ENCODE measurements around the gene PSAP.

Gene PSAP

GRCh38 chr10:71809628-71810027, 41.4 kb downstream of the PSAP start:
- no peak for TF ChIP-seq CTCF (IDR thresholded peaks at IDR 0.05)
- H3K27ac ChIP-seq = no peak overlapping the region

DNA sequence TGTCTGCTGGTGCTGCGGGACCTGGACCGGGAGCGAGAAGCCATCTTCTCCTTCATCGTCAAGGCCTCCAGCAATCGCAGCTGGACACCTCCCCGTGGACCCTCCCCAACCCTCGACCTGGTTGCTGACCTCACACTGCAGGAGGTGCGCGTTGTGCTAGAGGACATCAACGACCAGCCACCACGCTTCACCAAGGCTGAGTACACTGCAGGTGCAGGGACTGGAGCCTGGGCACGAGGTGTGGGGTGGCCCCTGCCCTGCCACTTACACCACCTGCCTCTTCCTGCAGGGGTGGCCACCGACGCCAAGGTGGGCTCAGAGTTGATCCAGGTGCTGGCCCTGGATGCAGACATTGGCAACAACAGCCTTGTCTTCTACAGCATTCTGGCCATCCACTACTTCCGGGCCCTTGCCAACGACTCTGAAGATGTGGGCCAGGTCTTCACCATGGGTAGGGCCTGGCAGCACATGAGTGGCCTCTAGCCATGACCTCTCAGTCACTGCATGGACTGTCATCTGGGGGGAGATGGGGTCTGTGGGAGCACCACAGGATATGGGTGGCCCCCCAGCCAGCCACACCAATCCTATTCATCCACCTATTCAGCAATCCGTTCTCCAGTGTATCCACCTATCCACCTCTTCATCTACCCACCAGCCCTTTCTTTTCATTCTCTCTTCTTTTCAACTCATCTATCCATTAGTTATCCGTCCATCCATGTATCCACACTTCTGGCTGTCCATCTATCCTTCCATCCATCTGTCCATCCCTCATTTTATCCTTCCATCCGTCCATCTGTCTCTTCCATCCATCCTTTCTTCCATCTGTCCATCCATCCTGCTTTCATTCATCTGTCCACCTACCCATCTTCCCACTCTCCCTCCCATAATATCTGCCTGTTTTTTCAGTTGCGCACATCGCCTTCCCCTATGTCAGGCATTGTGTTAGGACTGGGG, 43.2 kb downstream of the PSAP start:
- TF ChIP-seq CTCF (IDR thresholded peaks at IDR 0.05) (no peak), ZFX (IDR thresholded peaks at IDR 0.05; ENCODE audit: borderline replicate concordance) (no peak)
- no peak overlapping the region for H3K27ac ChIP-seq

DNA sequence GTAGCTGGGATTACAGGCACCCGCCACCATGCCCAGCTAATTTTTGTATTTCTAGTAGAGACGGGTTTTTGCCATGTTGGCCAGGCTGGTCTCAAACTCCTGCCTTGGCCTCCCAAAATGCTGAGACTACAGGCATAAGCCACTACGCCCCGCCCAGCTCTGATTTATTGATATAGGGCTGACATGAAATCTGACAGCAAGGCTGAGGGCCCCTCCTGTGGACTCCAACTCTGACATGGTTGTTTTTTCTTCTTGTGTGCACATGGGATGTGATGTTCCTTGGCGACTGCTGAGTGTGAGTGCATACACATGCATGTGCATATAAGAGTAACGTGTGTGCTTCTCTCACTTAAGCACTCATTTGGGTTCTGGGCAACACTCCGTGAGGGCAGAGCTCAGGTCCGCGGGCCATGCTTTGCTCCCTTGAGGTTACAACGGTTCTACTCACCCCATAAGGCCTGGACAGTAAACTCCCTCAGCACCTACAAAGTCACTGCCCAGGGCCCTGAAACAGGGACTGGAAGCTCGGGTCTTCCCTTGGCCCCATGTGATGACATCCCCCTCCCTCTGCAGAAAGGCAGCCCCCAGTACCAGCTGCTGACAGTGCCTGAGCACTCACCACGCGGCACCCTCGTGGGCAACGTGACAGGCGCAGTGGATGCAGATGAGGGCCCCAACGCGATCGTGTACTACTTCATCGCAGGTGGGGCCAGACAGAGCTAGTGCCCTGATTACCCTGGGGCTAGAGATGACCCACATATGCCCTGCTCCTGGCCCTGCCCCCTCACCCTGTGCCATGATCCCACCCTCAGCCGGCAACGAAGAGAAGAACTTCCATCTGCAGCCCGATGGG, 44.1 kb downstream of the PSAP start:
- no peak for TF ChIP-seq CTCF (IDR thresholded peaks at IDR 0.05)
- TF ChIP-seq ZFX (IDR thresholded peaks at IDR 0.05; ENCODE audit: borderline replicate concordance) = no peak
- H3K27ac ChIP-seq = no peak overlapping the region

DNA sequence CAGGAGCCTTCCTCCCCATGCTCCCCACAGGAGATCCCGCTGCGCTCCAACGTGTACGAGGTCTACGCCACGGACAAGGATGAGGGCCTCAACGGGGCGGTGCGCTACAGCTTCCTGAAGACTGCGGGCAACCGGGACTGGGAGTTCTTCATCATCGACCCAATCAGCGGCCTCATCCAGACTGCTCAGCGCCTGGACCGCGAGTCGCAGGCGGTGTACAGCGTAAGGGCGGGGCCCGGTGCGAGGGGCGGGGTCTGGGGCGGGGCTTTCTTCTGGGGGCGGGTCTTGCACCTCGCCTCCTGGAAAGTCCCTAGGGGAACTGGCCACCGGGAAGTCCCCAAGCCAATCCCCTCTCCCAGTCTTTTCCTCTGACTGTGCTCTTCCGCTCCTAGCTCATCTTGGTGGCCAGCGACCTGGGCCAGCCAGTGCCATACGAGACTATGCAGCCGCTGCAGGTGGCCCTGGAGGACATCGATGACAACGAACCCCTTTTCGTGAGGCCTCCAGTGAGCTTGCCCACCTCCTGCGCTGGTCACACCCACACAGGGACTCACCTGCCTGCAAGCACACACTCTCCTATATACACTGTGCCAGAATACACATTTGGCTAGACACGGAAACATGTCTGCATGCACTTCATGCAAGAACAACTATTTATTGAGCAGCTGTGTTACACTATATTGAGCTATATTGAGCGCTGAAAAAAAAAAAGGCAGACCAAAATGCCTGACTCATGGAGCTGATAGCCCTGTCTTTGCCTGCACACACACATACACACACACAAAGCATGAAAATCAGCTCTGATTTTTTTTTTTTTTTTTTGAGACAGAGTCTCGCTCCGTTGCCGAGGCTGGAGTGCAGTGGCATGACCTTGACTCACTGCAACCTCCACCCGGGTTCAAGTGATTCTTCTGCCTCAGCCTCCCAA, 45.0 kb downstream of the PSAP start:
- TF ChIP-seq CTCF (IDR thresholded peaks at IDR 0.05) (no peak), ZFX (IDR thresholded peaks at IDR 0.05; ENCODE audit: borderline replicate concordance) (no peak)

GRCh38 chr10:71804077-71804476, 47.0 kb downstream of the PSAP start:
- TF ChIP-seq ZFX (IDR thresholded peaks at IDR 0.05; ENCODE audit: borderline replicate concordance) = no peak
- TF ChIP-seq CTCF (IDR thresholded peaks at IDR 0.05) = no peak
- no peak overlapping the region for H3K27ac ChIP-seq

More for the DNA sequence above, 45.0 kb downstream of the PSAP start:
- H3K27ac ChIP-seq = no peak overlapping the region

- H3K27ac ChIP-seq = no peak overlapping the region
- TF ChIP-seq ZFX (IDR thresholded peaks at IDR 0.05; ENCODE audit: borderline replicate concordance) = no peak
- TF ChIP-seq CTCF (IDR thresholded peaks at IDR 0.05) = no peak
Observed at GRCh38 chr10:71802715-71803488, 48.1 kb downstream of the PSAP start.
